Neural cell (in vitro differentiated cells): ENCODE data around the gene SULT1E1. TPM values are rescaled to one million over a fixed set of nuclear protein-coding genes. Genes with fewer than 3 reads are reported as not detected.

ENCODE experiments used
- H2AFZ ChIP-seq: fragments of 200-600, 300-800 bp; sonication (generic), shearing (Covaris generic); 2 replicates; pipeline ENCODE4 v1.6.0; 2014; ENCODE audit warnings: low read depth, mild to moderate bottlenecking, antibody characterized with exemption, low read length, moderate library complexity
- H3F3A ChIP-seq: fragments of 200-600 bp; shearing (Covaris generic); 2 replicates; pipeline ENCODE4 v1.6.1; 2016; ENCODE audit warnings: mild to moderate bottlenecking, moderate library complexity, mixed read lengths, antibody characterized with exemption, low read length; ENCODE audit not compliant: insufficient read depth, poor library complexity, severe bottlenecking
- H3K27ac ChIP-seq: fragments of 200-600, 300-800 bp; sonication (generic), shearing (Covaris generic); 2 replicates; pipeline ENCODE4 v1.5.1; 2014; ENCODE audit warnings: mild to moderate bottlenecking, low read length, moderate library complexity
- H3K27me3 ChIP-seq: fragments of 300-800, 200-600 bp; sonication (generic), shearing (Covaris generic); 2 replicates; pipeline ENCODE4 v1.6.0; 2014; ENCODE audit warnings: mild to moderate bottlenecking, low read depth, low read length, moderate library complexity; ENCODE audit not compliant: insufficient read depth
- H3K36me3 ChIP-seq: fragments of 300-800, 200-600 bp; sonication (generic), shearing (Covaris generic); 2 replicates; pipeline ENCODE4 v1.5.1; 2014; ENCODE audit warnings: mild to moderate bottlenecking, antibody characterized with exemption, low read length, moderate library complexity; ENCODE audit not compliant: insufficient read depth
- H3K4me2 ChIP-seq: fragments of 300-800, 200-600 bp; sonication (generic), shearing (Covaris generic); 2 replicates; pipeline ENCODE4 v1.6.0; 2014; ENCODE audit warnings: mild to moderate bottlenecking, low read length
- H3K4me3 ChIP-seq: fragments of 300-800, 200-600 bp; sonication (generic), shearing (Covaris generic); 2 replicates; pipeline ENCODE4 v1.5.1; 2014; ENCODE audit warnings: mild to moderate bottlenecking, low read length, moderate library complexity
- H3K79me2 ChIP-seq: fragments of 200-600 bp; shearing (Covaris generic); replicated peaks from 2 replicates; pipeline ENCODE4 v1.6.0; 2014; ENCODE audit warnings: mild to moderate bottlenecking, low read length, moderate library complexity; ENCODE audit not compliant: insufficient read depth
- H3K9ac ChIP-seq: fragments of 300-800, 200-600 bp; sonication (generic), shearing (Covaris generic); 2 replicates; pipeline ENCODE4 v1.6.1; 2016; ENCODE audit warnings: mild to moderate bottlenecking, low read length, mixed read lengths
- H3K9me2 ChIP-seq: fragments of 200-600 bp; shearing (Covaris generic); 2 replicates; pipeline ENCODE4 v1.6.1; 2016; ENCODE audit warnings: mild to moderate bottlenecking, low read length, mixed read lengths; ENCODE audit not compliant: insufficient read depth
- H3K9me3 ChIP-seq: fragments of 200-600, 300-800 bp; sonication (generic), shearing (Covaris generic); 2 replicates; pipeline ENCODE4 v1.6.1; 2016; ENCODE audit warnings: mild to moderate bottlenecking, mixed run types, low read length, moderate library complexity, mixed read lengths
- H4K20me1 ChIP-seq: fragments of 200-600 bp; shearing (Covaris generic); 2 replicates; pipeline ENCODE4 v1.6.1; 2016; ENCODE audit warnings: mild to moderate bottlenecking, mixed run types; ENCODE audit not compliant: insufficient read depth
- CTCF ChIP-seq: fragments of 450-650 bp; IDR thresholded peaks from 2 replicates; pipeline ENCODE4 v1.5.1; 2014; ENCODE audit warnings: antibody characterized with exemption, mild to moderate bottlenecking, moderate library complexity; ENCODE audit not compliant: poor library complexity, severe bottlenecking
- EP300 ChIP-seq: fragments of 450-650 bp; conservative IDR thresholded peaks from 2 replicates; pipeline ENCODE4 v1.6.1; 2014; ENCODE audit warnings: antibody characterized with exemption, mild to moderate bottlenecking, moderate library complexity; ENCODE audit not compliant: poor library complexity, severe bottlenecking
- EZH2 ChIP-seq: fragments of 200-600, 300-800 bp; shearing (Covaris generic), sonication (generic); IDR thresholded peaks from 2 replicates; pipeline ENCODE4 v1.6.1; 2014; ENCODE audit warnings: antibody characterized with exemption, low read length, borderline replicate concordance, mild to moderate bottlenecking; ENCODE audit not compliant: insufficient read depth, poor library complexity, severe bottlenecking
- MXI1 ChIP-seq: fragments of 450-650 bp; conservative IDR thresholded peaks from 2 replicates; pipeline ENCODE4 v1.6.1; 2014; ENCODE audit warnings: antibody characterized with exemption, mild to moderate bottlenecking; ENCODE audit not compliant: poor library complexity, severe bottlenecking
- POLR2AphosphoS5 ChIP-seq: IDR thresholded peaks from 2 replicates; pipeline ENCODE4 v1.6.1; 2012
- RAD21 ChIP-seq: fragments of 450-650 bp; conservative IDR thresholded peaks from 2 replicates; pipeline ENCODE4 v1.6.1; 2014; ENCODE audit warnings: antibody characterized with exemption, mild to moderate bottlenecking, moderate library complexity
- REST ChIP-seq: IDR thresholded peaks from 2 replicates; pipeline ENCODE4 v1.6.1; 2012; ENCODE audit warnings: borderline replicate concordance
- SMC3 ChIP-seq: fragments of 450-650 bp; conservative IDR thresholded peaks from 2 replicates; pipeline ENCODE4 v1.6.1; 2014; ENCODE audit warnings: antibody characterized with exemption, mild to moderate bottlenecking, moderate library complexity; ENCODE audit not compliant: poor library complexity
- TAF1 ChIP-seq: IDR thresholded peaks from 2 replicates; pipeline ENCODE4 v1.6.1; 2012; ENCODE audit warnings: low read depth
- polyA plus RNA-seq: library from polyadenylated mRNA; depleted of rRNA; stranded (reverse); fragments of >200 nt; gene quantifications from 2 replicates; pipeline ENCODE4 v1.2.3, GENCODE V29; 2014

The SULT1E1 gene
- polyA plus RNA-seq, 1 donor from 2014 or later, result not detected

GRCh38 chr4:69793732-69794131 lies 66.2 kb downstream of the SULT1E1 start:
- H3K4me2 ChIP-seq, result no peak overlapping the region
- no peaks in the 10 kb centered on the region for H3K27me3 ChIP-seq
- H3K79me2 ChIP-seq, result no peaks in the 10 kb centered on the region
- H4K20me1 ChIP-seq, result no peaks in the 10 kb centered on the region
- no peaks in the 10 kb centered on the region for H3K36me3 ChIP-seq
- no peak overlapping the region for H2AFZ ChIP-seq
- H3K9me2 ChIP-seq, result no peaks in the 10 kb centered on the region
- H3K9me3 ChIP-seq, result no peaks in the 10 kb centered on the region
- no peak overlapping the region for H3K9ac ChIP-seq
- no peak overlapping the region for H3K27ac ChIP-seq
- H3F3A ChIP-seq, result no peaks in the 10 kb centered on the region
- TF ChIP-seq RAD21 (no peak), REST (no peak), EZH2 (no peak), TAF1 (no peak), MXI1 (no peak), EP300 (no peak), CTCF (no peak), SMC3 (no peak), POLR2AphosphoS5 (no peak)
- H3K4me3 ChIP-seq, result no peak overlapping the region

Other genes with a start within 250 kb of the SULT1E1 start
- not detected in 2 replicates for gene UGT2A2, start 220.5 kb downstream of the SULT1E1 start, polyA plus RNA-seq
- gene UGT2A1, start 206.9 kb downstream of the SULT1E1 start, polyA plus RNA-seq, result not detected in 2 replicates
- gene SULT1B1, start 99.5 kb downstream of the SULT1E1 start, polyA plus RNA-seq, result not detected in 2 replicates
- not detected in 2 replicates for gene CSN1S1, start 70.9 kb upstream of the SULT1E1 start, polyA plus RNA-seq
- not detected in 2 replicates for gene CSN2, start 105.6 kb upstream of the SULT1E1 start, polyA plus RNA-seq
- not detected in 2 replicates for gene STATH, start 135.8 kb upstream of the SULT1E1 start, polyA plus RNA-seq
- not detected in 2 replicates for gene HTN3, start 168.3 kb upstream of the SULT1E1 start, polyA plus RNA-seq
- gene HTN1, start 190.3 kb upstream of the SULT1E1 start, polyA plus RNA-seq, result not detected in 2 replicates